Posterior vena cava (tissue), 2 donors: Measurements from ENCODE around the gene FRMD1. TPM values are rescaled to one million over a fixed set of nuclear protein-coding genes. Genes with fewer than 3 reads are reported as not detected.
A peak's percentile ranks its signal among the peaks of the same experiment; 100 is the strongest.

Experiments used
- DNase-seq: peaks from one replicate; pipeline ENCODE4 v3.0.0-alpha.2; 2020; ENCODE audit warnings: low spot score
- intact Hi-C, 2 donors: fragments of 100-400 bp; cut with DNase I; formaldehyde crosslinking; loops; one replicate each; pipeline versions ENCODE4 v1.14.1 to v1.14.2; 2022 to 2023
- total RNA-seq, 2 donors: library from RNA; stranded (reverse); fragmentation: NEBNext Ultra II Directional; extraction: Animal tissue kit (Norgen Biotek cat#: 25700); gene quantifications; one replicate each; pipeline ENCODE4 v1.2.1, GENCODE V29; 2021
- donor health status: DM: yes; HTN: yes; CAD: no.
- donor health status: DM: yes; HTN: yes; CAD: no.

The FRMD1 gene
- total RNA-seq, 2 donors from 2014 or later, result 0.14 TPM; not detected in 1

- no peak for DNase-seq
- intact Hi-C loops, result no loop called here
Measured at GRCh38 chr6:168037856-168038255, 41.2 kb downstream of the FRMD1 start.

- peak; percentile 48 for DNase-seq
Measured at GRCh38 chr6:168037242-168037641, 41.8 kb downstream of the FRMD1 start.

GRCh38 chr6:168035661-168036545, 43.1 kb downstream of the FRMD1 start:
- peak; percentile 79 for DNase-seq
- intact Hi-C loops, result no loop called here

More at GRCh38 chr6:168037242-168037641, 41.8 kb downstream of the FRMD1 start:
- intact Hi-C loops, result no loop called here

DNA sequence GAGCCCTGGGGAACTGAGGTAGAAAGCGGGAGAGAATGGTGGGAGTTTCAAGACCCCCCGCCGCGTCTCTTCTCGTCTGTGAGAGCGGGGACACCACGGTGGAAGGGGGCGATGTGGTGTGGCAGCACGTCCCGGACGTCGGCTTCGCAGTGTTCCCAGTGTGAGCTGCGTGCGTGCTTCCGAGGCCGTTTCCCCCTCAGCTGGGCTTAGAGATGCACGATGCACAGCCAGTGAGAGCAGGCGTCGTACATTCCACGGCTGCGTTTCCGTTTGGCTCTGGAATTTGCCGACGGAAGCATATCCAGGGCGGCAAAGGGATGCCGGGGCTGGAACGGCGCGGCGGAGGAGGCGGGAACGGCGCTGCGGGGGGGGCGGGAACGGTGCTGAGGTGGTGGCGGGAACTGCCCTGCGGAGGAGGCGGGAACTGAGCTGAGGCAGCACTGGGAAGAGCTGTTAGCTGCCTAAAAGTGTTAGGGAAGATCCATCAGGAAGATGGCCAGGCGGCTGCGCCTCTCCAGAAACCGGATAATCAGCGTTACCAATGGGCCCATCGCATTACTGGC, 43.8 kb downstream of the FRMD1 start:
- intact Hi-C loops, result no loop called here
- DNase-seq, result peak; percentile 87

- intact Hi-C loops, result no loop called here
- DNase-seq, result peak; percentile 69
Measured at GRCh38 chr6:168034537-168034936, 44.5 kb downstream of the FRMD1 start.

GRCh38 chr6:168033791-168034190, 45.2 kb downstream of the FRMD1 start:
- intact Hi-C loops, result no loop called here
- DNase-seq, result no peak

- DNase-seq, result no peak
- intact Hi-C loops, result no loop called here
Measured at GRCh38 chr6:168032005-168032760, 46.8 kb downstream of the FRMD1 start.

DNA sequence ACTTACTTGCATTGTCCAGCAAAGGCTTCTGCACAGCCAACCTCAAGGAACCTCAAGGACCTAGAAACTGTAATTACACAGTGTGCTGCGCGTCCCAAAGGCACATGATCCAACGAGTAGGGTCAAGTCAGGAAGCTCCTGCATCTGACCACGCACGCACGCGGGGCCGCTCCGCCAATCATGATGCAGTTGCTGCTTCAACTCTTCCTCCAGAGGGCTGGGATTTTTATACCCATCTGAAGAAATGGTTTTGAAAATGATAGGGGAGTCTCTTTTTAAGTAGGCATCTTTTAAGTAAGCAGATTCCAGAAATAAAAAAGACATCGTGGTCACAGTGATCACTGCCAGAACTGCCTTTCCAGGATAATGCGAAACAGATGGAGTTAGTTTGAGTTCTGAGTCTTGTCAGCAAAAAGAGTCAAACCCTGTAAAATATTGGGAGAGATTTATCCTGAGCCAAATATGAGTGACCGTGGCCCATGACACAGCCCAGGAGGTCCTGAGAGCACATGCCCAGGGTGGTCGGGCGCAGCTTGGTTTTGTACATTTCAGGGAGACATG, 47.5 kb downstream of the FRMD1 start:
- DNase-seq, result no peak
- intact Hi-C loops, result no loop called here

GRCh38 chr6:168030908-168031307, 48.1 kb downstream of the FRMD1 start:
- no peak for DNase-seq
- intact Hi-C loops, result no loop called here

DNA sequence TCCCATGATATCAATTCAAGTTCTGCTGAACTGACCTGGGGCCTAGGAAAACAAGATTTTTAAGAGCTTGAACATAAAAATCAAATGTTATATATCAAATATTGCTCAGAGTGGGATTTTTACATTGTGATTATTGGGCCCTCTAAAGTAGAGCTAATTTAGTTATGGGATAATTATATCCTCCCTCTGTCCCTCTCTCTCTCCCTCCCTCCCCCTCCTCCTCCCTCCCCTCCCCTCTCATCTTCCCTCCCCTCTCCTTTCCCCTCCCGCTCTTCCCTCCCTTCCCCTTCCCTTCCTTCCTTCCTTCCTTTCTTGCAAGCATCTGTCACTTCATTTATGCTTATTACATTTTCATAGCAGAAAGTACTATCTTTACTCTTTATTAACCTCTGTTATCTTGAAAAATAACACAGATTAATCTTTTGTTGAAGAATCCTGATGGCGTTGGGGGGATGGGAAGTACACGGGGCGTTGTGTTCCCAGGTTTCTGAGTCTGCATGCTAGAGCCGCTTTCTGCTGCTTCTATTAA, 48.7 kb downstream of the FRMD1 start:
- intact Hi-C loops, result no loop called here
- no peak for DNase-seq

- intact Hi-C loops, result no loop called here
- no peak for DNase-seq
Measured at GRCh38 chr6:168029459-168030217, 49.4 kb downstream of the FRMD1 start.

DNA sequence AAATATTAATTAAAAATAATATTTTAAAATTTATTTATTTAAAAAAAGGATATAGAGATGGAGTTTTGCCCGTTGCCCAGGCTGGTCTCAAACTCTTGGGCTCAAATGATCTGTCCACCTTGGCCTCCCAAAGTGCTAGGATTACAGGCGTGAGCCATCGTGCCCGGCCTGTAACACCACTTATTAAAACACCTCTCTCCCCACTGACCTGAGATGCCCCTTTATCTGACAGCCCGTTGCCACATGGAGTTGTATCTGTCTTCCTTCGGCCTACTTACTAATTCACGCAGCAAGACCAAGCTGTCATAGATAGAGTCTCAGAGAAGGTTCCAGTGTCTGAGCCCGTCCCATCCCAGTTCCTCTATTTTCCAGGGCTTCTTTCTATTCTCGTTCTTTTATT, 50.8 kb downstream of the FRMD1 start:
- intact Hi-C loops, result no loop called here
- DNase-seq, result no peak

DNA sequence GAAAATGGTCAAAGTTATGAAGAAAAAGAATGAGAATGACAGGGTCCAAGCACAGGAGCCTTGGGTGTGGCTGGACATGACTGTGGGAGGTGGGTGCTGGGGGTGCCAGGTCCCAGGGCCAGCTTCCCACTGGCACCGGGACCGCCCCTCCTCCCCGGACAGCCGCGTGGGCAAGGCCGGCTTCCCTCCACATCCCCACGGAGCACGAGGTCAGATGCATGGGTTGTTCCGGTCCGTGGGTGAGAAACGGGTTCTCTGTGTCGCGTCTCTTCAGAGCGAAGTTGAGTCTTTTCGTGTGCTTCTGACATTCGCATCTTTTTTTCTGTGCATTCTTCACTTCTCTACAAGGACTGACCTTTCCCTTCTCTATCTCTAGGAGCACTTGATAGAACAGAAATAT, 51.5 kb downstream of the FRMD1 start:
- no peak for DNase-seq
- intact Hi-C loops, result no loop called here

- no peak for DNase-seq
- intact Hi-C loops, result no loop called here
Measured at GRCh38 chr6:168026925-168027324, 52.1 kb downstream of the FRMD1 start.

- peak; percentile 81 for DNase-seq
- intact Hi-C loops, result loop anchor here in 1 of 2 donors (2.0 kb wide), 1 partner anchor 61 kb away; no protein-coding TSS in a partner anchor
Measured at GRCh38 chr6:168025831-168026710, 52.9 kb downstream of the FRMD1 start.

- intact Hi-C loops, result loop anchor here in 1 of 2 donors (2.0 kb wide), 1 partner anchor 60 kb away; no protein-coding TSS in a partner anchor
- no peak for DNase-seq
Measured at GRCh38 chr6:168024951-168025510, 54.0 kb downstream of the FRMD1 start.

- intact Hi-C loops, result no loop called here
- no peak for DNase-seq
Measured at GRCh38 chr6:168022488-168023321, 56.3 kb downstream of the FRMD1 start.
